HG03558 (cell line): ENCODE data around the gene TMEM240.
"Not testable (repeated sequence)": the region's sequence is repeated elsewhere in the genome, so short reads cannot be mapped to it uniquely, and the experiment has no call there.

ENCODE experiments used
- ATAC-seq: cut with Tn5 transposase; IDR thresholded peaks from one replicate; pipeline ENCODE4 v1.9.1; 2021; ENCODE audit warnings: moderate number of reproducible peaks; ENCODE audit not compliant: unreplicated experiment; ENCODE audit errors: extremely low read depth

The TMEM240 gene

DNA sequence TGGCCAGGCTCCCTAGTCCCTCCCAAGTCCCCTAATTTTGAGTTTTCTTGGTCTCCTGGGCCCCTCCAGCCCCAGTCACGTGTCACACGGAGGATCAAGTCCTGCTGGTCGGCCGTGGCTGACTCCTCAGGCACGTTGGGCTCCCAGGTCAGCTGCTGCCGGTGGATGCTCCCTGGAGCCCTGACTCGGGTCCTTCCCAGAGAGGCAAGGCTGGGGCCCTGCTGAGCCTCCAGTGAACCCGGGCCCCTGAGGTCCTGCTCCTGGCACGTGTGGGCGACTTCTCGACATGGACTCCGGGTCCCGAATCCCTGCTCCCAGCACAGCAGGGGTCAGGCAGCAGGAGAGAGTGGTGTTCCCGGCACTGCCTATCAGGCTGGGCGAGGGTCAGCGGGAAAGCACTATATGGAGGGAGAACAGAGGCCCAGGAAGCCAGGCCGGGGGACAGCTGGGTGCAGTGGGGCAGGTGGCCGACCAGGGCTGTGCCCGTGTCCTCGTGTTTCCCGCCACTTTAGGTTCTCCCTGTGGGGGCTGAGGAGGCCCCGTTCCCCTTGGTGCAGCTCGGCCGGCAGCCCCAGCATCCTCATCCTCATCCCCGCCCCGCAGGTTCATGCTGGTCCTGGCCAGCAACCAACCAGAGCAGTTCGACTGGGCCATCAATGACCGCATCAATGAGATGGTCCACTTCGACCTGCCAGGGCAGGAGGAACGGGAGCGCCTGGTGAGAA lies 13.2 kb downstream of the TMEM240 start:
- no peak for ATAC-seq

DNA sequence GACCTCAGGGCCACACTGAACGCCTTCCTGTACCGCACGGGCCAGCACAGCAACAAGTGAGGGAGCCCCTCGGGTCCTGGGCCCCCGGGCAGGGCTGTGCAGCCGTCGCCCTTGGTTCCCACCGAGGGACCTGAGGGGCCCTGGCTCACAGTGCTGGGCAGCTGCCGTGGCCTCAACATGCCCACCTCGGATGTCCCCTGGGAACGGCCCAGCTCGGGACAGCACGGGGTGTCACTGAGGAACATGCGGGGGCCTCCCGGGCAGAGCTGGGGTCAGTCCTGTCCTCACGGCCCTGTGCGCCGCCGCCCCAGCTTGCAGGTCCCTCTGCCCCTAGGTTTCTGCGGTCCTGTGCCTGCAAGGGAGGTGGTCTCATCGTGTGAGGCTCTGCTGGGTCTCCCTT lies 13.9 kb downstream of the TMEM240 start:
- not testable (repeated sequence) for ATAC-seq

DNA sequence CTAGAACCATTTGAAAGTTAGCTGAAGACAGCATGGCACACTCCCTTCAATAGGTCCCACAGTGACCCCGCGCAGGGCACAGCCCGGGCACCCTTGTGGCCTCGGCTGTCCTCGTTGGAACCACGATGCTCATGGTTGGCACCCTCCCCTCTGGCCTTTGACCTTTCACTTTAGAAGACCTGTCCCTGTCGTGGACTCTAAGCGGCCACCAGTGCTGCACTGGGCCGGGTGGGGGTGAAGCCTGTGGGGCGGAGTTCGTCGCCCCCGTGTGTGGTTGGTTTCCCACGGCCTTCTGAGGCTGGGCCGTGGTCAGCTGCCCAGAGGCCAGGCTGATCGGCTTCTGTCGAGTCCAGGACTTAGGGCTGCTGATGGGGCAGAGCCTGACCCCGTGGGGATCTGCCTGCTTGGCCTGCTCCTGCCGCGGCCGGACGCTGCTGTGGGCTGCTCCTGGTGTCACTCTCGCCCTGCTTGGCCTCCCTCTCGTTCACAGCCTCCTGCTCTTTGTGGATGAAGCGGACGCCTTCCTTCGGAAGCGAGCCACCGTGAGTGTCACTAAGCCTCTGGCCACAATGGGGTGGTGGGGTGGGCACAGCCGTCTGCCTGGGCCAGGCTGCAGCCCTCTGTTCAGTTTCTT lies 15.6 kb downstream of the TMEM240 start:
- ATAC-seq = not testable (repeated sequence)

DNA sequence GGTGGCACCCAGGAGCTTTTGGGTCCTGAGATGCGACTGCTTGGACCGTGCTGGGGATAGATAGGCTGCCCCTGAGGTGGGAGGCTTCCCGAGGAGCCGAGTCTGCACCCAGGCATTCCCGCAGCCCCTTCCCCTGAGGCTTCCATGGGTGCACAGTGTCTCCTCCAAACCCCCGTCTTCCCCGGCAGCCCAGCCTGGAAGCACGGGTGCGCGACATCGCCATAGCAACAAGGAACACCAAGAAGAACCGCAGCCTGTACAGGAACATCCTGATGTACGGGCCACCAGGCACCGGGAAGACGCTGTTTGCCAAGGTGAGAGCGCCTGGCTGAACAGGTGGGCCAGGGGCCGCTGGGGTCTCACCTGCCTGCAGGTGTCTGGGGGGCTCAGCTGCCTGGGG lies 16.8 kb downstream of the TMEM240 start:
- not testable (repeated sequence) for ATAC-seq

DNA sequence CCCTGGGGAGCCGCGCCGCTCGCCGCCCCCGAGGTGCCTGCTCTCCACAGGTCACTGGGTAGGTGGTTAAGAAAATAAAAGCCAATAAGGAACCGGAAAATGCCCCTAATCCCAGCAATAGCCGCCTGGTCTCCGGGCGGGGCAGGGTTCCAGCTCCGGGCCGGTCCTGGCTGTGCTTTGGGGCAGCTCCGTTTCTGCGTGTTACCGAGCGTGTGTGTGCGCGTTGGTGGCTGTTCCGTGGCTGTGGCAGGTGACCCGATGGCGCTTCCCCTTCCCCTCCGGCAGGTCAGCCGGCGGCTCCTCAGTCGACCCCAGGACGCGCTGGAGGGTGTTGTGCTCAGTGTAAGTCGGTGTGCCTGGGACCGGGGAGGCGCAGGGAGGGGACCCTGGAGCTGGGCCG lies 17.2 kb downstream of the TMEM240 start:
- not testable (repeated sequence) for ATAC-seq

DNA sequence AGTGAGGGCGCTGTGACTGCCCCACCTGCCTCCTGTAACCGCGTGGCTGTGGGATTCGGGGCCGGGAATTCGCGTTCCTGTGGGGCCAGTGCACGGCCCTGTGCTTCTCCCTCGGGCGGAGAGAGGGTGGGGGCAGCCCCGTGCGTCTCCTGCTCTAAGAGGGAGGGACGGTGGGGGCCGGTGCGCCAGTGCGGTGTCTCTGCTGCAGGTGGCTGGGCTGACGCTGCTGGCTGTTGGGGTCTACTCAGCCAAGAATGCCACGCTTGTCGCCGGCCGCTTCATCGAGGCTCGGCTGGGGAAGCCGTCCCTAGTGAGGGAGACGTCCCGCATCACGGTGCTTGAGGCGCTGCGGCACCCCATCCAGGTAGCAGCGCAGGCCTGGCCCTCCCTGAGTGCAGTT lies 17.9 kb downstream of the TMEM240 start:
- ATAC-seq = not testable (repeated sequence)

DNA sequence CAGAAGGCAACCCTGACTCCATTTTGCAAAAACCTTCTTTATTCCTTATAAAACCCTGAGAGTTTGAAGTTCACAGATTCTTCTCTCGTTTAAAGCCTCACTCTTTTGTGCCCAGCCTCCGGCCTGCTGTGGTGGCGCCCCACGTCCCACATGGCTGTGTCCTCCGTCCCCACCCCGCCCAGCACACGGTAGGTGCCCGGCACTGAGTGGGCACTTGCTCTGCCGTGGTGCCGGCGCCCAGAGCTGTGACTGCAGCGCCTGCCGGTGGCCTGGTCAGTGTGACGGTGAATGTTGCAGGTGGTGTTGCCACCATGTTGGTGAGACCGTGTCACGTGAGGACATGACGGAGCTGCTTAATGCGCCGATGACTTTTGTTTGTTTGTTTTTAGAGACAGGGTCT lies 19.1 kb downstream of the TMEM240 start:
- no peak for ATAC-seq

DNA sequence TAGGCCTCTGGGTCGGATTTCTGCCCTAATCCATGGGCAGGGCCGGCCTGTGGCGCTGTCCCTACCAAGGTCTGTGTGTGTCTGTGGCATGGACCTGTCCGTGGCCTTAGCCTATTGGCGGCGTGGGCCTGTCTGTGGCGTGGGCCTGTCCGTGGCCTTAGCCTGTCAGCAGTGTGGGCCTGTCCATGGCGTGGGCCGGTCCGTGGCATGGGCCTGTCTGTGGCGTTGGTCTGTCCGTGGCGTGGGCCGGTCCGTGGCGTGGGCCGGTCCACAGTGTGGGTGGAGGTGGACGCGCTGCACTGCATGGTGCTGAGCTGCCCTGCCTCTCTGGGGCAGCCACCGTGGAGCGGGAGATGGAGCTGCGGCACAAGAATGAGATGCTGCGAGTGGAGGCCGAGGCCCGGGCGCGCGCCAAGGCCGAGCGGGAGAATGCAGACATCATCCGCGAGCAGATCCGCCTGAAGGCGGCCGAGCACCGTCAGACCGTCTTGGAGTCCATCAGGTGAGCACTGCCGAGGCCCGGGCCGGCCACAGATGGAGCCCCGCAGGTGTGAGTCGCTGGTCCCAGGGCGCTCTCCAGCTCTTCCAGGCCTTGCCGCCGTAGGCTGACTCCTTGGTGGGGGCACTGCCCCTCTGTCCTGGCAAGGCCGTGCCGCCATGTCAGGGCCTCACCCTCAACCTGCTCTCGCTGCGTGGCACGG lies 20.5 kb downstream of the TMEM240 start:
- ATAC-seq = not testable (repeated sequence)

DNA sequence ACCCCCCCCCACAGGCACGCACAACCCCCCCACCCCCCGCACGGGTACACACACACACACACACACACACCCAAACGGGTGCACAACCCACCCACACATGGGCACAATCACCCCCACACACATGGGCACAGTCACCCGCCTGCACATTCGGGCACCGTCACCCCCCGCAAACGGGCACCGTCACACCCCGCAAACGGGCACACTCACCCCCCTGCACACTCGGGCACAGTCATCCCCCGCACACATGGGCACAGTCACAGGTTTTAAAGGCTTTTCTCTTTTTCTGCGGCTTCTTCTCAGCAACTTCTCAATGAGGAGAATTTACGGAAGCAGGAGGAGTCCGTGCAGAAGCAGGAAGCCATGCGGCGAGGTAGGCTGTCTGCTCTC lies 21.8 kb downstream of the TMEM240 start:
- ATAC-seq = not testable (repeated sequence)

DNA sequence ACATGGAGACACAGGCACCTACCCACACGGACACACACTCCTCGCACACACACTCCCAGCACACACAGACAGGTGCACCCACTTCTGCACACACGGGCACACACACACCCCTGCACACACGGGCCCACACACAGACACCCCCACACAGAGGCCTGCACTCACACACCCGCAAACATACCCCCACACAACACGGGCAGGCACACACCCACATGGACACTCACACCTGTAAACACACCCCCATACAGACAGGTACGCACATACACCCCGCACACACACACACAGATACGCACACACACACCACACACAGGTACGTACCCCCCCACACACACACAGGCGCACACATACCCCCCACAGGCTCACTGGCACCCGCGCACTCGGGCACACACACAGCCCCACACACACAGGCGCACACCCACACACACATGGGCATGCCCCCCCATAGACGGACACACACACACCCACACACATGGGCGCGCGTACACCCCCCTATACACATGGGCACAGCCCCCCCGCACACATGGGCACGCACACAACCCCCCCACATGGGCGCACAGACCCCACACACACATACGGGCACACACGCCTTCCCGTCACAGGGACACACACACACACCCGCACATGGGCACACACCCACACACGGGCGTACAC lies 22.3 kb downstream of the TMEM240 start:
- ATAC-seq = no peak

DNA sequence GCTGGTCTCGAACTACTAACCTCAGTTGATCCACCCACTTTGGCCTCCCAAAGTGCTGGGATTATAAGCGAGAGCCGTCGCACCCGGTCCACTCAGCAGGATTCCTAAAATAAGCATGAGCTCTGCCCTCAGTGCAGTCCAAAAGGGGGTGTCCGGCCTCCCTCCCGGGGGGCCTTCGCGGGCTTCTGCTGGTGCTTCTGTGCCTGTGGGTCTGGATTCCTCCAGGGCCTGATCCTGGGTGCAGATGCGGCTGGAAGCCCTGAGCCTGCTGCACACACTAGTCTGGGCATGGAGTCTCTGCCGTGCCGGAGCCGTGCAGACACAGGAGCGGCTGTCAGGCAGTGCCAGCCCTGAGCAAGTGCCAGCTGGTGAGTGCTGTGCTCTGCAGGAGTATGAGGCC lies 23.5 kb downstream of the TMEM240 start:
- ATAC-seq = not testable (repeated sequence)

DNA sequence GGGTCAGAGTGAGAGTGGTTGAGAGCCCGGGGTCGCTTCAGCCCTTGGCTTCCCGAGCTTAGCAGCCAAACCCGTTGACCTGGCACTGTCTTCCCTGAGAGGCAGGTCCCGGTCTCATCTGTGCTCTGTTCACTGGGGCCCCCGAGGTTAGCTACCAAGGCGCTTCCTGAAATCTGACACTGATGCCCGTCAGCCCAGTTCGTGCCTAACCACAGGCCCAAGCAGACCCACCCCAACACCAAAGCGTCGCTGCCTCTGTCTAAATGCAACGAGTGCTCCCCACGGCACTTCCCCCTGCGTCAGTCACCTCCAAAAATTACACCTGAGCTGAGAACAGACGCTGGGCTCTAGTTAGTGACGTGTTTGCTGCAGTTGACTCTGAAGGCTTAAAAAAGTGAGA lies 26.0 kb downstream of the TMEM240 start:
- ATAC-seq = not testable (repeated sequence)

DNA sequence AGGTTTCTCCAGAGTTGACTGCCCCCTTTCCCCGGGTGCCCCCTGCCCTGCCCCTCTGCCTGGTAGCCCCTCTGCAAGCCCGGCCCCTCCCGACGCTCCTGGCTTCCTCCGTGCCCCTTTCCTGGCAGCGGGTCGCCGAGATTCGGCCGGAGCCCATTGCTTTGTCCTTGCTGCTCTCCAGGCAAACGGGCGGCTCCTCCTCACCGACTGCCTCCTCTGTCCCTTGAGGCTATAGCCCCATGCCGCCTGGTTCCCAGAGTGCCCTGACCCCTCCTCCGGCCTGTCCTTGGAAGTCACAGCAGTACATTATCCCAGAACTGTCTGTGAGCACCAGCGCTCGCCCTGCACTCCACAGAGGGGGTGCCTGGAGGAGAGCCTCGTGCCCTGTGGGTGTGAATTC lies 26.7 kb downstream of the TMEM240 start:
- ATAC-seq = not testable (repeated sequence)

DNA sequence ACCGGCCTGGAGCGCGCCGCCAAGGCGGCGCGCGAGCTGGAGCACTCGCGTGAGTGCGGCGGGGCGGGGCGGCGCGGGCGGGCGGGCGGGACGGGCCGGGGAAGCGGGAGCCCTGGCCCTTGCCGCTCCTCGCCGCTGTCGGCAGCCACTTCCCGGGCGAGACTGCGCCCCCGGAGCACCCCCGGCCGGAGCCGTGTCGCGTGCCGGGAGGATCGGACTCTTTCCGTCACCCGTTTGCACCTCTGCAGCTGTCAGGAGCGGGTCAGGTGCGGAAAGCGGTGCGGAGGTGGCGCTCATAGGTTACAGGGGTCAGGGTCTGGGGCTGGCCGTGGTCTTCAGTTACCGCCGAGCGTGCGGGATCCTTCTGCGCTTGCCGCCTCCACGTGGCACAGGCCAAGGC lies 28.0 kb downstream of the TMEM240 start:
- not testable (repeated sequence) for ATAC-seq

DNA sequence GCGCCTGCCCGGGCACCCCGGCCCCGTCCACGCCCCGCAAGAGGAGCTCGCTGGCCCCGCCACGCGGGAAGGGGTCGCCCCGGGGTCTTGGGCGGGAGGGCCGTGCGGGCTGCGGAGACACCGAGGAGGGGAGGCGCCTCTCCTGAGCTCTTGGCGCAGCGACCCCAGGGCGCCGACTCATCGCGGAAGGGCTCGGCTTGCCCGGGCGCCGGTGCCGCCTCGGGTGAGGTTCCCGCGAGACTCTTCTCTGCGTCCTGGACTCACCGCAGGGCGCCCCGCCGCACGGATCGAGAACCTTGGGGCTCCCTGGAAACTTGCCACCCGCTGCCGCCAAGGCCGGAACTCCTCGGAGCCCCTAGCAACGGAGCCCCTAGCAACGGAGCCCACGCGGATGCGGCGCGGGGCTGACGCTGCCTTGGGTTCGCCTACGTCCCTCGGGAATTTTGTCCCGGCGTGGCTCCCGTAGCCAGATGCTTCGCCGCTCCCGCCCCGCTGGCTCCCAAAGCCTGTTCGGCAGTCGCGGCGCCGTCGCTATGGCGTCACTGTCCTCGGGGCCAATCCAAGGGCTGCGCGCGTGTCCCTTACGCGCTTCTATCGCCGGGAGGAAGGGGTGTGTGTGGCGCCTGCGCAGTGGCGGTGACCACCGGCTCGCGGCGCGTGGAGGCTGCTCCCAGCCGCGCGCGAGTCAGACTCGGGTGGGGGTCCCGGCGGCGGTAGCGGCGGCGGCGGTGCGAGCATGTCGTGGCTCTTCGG lies 28.7 kb downstream of the TMEM240 start, which contains the start of gene ATAD3A:
Gene ATAD3A, plus strand, starts transcription at position 630 of the 753 bp plus-strand sequence. Its CDS starts 107 bp downstream, at position 737.
- ATAC-seq = peak; percentile 82

DNA sequence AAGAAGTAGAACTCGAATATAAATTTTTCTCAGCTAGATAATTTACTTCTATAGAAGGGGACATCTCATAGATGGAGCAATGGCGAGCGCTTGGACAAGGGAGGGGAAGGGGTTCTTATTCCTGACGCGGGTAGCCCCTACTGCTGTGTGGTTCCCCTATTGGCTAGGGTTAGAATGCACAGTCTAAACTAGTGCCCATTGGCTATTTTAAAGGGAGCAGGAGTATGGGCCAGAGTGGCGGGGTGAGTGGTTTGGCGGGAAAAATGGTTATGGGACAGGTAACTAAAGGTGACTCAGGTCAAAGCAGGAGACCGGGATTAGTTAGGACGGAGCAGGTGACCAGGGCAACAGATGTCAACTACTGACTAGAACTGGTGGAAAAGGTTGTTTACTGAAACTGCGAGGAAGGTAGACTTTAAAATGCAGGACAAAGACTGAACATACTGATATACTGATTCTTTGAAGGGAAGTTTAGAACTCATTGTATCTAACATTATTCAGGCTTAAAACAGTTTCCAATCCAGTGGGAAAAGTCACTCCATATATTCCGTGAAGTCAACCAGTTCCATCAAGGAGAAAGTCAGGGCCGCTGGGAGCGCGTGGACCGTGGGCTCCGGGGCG lies 29.4 kb downstream of the TMEM240 start:
- no peak for ATAC-seq

DNA sequence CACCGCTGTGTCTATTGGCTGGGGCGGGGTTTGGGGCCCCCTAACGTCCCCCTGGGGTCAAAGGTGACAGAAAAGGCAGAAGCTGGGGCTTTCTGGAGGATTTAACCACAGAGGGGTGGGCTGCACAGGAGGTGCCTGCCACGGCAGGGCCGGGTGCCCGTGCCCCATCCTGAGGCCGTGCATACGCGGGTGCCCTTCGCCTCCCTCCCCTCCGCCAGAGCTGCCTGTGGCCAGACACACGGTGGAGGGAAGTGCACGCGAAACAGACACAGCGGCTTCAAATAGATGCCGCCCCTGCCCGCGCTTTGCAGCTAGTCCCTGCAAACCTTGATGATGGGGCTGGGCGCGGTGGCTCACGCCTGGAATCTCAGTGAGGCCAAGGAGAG lies 31.0 kb downstream of the TMEM240 start:
- not testable (repeated sequence) for ATAC-seq

DNA sequence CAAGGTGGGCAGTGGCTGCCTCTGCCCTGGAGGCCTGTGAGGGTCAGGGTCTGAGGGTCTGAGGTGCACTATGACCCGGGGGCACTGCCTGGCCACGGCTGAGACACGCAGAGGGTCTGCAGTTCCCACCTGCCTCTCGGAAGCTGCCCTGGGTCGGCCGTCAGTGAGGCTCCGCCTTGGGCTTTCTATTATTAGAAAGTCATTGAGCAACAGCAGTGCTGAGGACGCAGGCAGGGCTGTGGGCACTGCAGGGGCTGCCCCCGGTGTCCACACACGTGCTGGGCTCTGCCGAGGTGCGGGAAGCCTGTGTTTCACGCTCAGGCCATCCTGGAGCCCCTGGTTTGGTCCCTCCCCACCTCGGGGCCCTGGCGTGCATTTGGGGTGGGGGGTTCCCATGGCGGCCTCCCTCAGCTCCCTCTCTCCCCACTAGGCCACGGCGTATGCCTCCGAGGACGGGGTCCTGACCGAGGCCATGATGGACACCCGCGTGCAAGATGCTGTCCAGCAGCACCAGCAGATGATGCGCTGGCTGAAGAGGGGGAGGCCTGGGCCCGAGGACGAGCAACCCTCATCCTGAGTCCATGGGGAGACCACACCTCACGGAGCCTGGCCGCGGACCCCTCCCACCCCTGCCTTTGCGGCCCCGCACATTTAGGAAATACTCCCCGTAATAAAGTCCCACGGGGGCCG lies 31.5 kb downstream of the TMEM240 start:
- not testable (repeated sequence) for ATAC-seq

DNA sequence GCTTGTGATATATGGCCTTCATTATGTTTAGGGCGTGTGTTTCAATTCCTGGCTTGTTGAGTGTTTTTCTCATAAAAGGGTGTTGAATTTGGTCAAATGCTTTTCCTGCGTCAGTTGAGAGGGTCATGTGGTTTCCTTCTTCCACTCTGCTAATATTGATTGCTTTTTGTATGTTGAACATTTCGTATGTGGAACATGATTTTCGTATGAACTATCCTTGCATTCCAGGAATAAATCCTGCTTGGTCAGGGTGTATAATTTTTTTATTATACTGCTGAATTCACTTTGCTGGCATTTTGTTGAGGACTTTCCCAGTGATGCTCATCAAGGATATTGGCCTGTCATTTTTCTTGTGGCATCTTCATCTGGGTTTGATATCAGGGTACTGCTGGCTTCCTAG lies 33.1 kb downstream of the TMEM240 start:
- no peak for ATAC-seq
